GM23248 (cell line): ENCODE data around the gene ARSG. TPM values are rescaled to one million over a fixed set of nuclear protein-coding genes. Genes with fewer than 3 reads are reported as not detected.
A peak's percentile ranks its signal among the peaks of the same experiment; 100 is the strongest.
"Not testable (repeated sequence)": the region's sequence is repeated elsewhere in the genome, so short reads cannot be mapped to it uniquely, and the experiment has no call there.

ENCODE experiments used
- DNase-seq: peaks from one replicate; pipeline ENCODE4 v3.0.0-alpha.2; 2015
- H2AFZ ChIP-seq: fragments of 200-600 bp; sonication (generic); 2 replicates; pipeline ENCODE4 v1.6.1; 2016; ENCODE audit warnings: antibody characterized with exemption
- H3F3A ChIP-seq: fragments of 200-600 bp; sonication (generic); 2 replicates; pipeline ENCODE4 v1.6.1; 2016; ENCODE audit warnings: mild to moderate bottlenecking, antibody characterized with exemption, mixed run types; ENCODE audit not compliant: insufficient read depth
- H3K27ac ChIP-seq: fragments of 200-600 bp; sonication (generic); 2 replicates; pipeline ENCODE4 v1.5.1; 2016; ENCODE audit warnings: mild to moderate bottlenecking
- H3K27me3 ChIP-seq: fragments of 200-600 bp; sonication (generic); replicated peaks from 2 replicates; pipeline ENCODE4 v1.6.1; 2016; ENCODE audit warnings: mild to moderate bottlenecking; ENCODE audit not compliant: insufficient read depth
- H3K36me3 ChIP-seq: fragments of 200-600 bp; sonication (generic); 2 replicates; pipeline ENCODE4 v1.6.1; 2016; ENCODE audit warnings: low read depth, mild to moderate bottlenecking
- H3K4me1 ChIP-seq: fragments of 200-600 bp; sonication (generic); 2 replicates; pipeline ENCODE4 v1.6.1; 2016; ENCODE audit warnings: mild to moderate bottlenecking; ENCODE audit not compliant: insufficient read depth
- H3K4me2 ChIP-seq: fragments of 200-600 bp; sonication (generic); one replicate; pipeline ENCODE4 v1.6.1; 2016; ENCODE audit warnings: mild to moderate bottlenecking; ENCODE audit not compliant: unreplicated experiment
- H3K4me3 ChIP-seq: fragments of 200-600 bp; sonication (generic); 2 replicates; pipeline ENCODE4 v1.5.1; 2016; ENCODE audit warnings: mild to moderate bottlenecking
- H3K79me2 ChIP-seq: fragments of 200-600 bp; sonication (generic); 2 replicates; pipeline ENCODE4 v1.6.1; 2016; ENCODE audit warnings: mild to moderate bottlenecking; ENCODE audit not compliant: insufficient read depth
- H3K9ac ChIP-seq: fragments of 200-600 bp; sonication (generic); 2 replicates; pipeline ENCODE4 v1.6.1; 2016; ENCODE audit warnings: mild to moderate bottlenecking
- H3K9me2 ChIP-seq: fragments of 200-600 bp; sonication (generic); 2 replicates; pipeline ENCODE4 v1.6.1; 2016; ENCODE audit warnings: mixed run types, mild to moderate bottlenecking, moderate library complexity; ENCODE audit not compliant: insufficient read depth
- H3K9me3 ChIP-seq: fragments of 200-600 bp; sonication (generic); one replicate; pipeline ENCODE4 v1.6.1; 2017; ENCODE audit warnings: low read depth
- H4K20me1 ChIP-seq: fragments of 200-600 bp; sonication (generic); 2 replicates; pipeline ENCODE4 v1.6.0; 2016; ENCODE audit not compliant: insufficient read depth
- EZH2 ChIP-seq: fragments of 200-600 bp; sonication (generic); IDR thresholded peaks from 2 replicates; pipeline ENCODE4 v1.6.1; 2018; ENCODE audit warnings: antibody characterized with exemption, mild to moderate bottlenecking; ENCODE audit not compliant: insufficient read depth, poor library complexity, severe bottlenecking
- EZH2phosphoT487 ChIP-seq: fragments of 200-600 bp; sonication (generic); IDR thresholded peaks from 2 replicates; pipeline ENCODE4 v1.6.1; 2018; ENCODE audit warnings: antibody characterized with exemption, moderate library complexity, mild to moderate bottlenecking, low read depth; ENCODE audit not compliant: insufficient read depth
- WGBS, 2 experiments: methylation state at CpG; one replicate each; pipeline ENCODE4 v1.1.6; 2015 to 2017; ENCODE audit warnings: low lambda C conversion rate in 2 of 2, low coverage in 1 of 2; ENCODE audit errors: missing lambda C conversion rate in 2 of 2; 5-methylcytosine and 5-hydroxymethylcytosine counted together
- in situ Hi-C: fragments of 300-500 bp; cut with MboI; formaldehyde crosslinking; loops from 2 replicates; pipeline ENCODE4 v1.15.0; 2020
- polyA plus RNA-seq: library from polyadenylated mRNA; unstranded; fragments of >200 nt; fragmentation: Nextera tagmentation; extraction: Ambion mirVana; gene quantifications from 2 replicates; pipeline ENCODE4 v1.2.1, GENCODE V29; 2016
- total RNA-seq: library from RNA; depleted of rRNA; stranded (reverse); fragments of >200 nt; shearing (Covaris generic); gene quantifications from 2 replicates; pipeline ENCODE4 v1.2.3, GENCODE V29; 2014

The ARSG gene
- total and polyA plus RNA-seq, 2 experiments from 2014 or later, result 2.8 to 5.6 TPM

DNA sequence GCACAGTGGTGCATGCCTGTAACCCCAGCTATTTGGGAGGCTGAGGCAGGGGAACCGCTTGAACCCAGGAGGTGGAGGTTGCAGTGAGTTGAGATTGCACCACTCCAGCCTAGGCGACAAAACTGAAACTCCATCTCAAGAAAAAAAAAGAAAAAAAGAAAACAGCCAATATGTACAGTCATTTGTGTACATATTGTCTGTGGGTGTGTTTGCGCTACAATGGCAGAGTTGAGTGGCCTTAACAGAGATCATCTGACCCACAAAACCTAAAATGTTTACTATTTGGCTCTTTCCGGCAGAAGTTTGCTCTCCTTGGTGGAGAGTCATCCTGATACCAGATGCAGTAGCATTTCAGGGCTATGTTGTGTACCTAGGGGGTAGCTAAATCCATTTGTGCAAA is 57.9 kb downstream of the ARSG start:
- no peak overlapping the region for H2AFZ ChIP-seq
- no peak for DNase-seq
- no peak for TF ChIP-seq EZH2
- no peak for TF ChIP-seq EZH2phosphoT487
- H3K9me2 ChIP-seq, result no peaks in the 10 kb centered on the region
- no peaks in the 10 kb centered on the region for H4K20me1 ChIP-seq
- H3K27ac ChIP-seq, result no peak overlapping the region
- no peak overlapping the region for H3K4me2 ChIP-seq
- H3K9me3 ChIP-seq, result no peaks in the 10 kb centered on the region
- H3K79me2 ChIP-seq, result no peaks in the 10 kb centered on the region
- peaks cover 2% of the 10 kb centered on the region for H3K4me1 ChIP-seq
- 0 out of 2 replicates have a peak, but pooled peaks cover under 1% of the 10 kb centered on the region for H3F3A ChIP-seq
- no peak overlapping the region for H3K9ac ChIP-seq
- WGBS, 2 experiments, result 78 to 83% methylated on average over 4 of the region's 4 CpGs
- no peaks in the 10 kb centered on the region for H3K36me3 ChIP-seq
- no peak overlapping the region for H3K4me3 ChIP-seq
- H3K27me3 ChIP-seq, result no peaks in the 10 kb centered on the region
- in situ Hi-C loops, result no loop called here

DNA sequence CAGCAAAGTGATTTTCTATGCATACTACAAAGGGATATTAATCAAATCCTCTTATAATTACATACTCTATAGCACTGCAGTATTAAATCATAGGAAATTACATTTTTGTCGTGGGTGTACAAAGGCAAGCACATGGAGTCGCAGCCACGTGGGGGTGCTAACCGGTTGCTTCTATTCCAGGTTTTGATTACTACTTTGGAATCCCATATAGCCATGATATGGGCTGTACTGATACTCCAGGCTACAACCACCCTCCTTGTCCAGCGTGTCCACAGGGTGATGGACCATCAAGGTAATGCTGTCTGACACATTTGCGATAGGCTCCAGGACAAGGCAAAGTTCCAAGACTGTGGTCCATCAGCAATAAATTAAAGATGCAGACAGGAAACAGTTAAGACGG is 60.1 kb downstream of the ARSG start:
- no peak overlapping the region for H2AFZ ChIP-seq
- 57 to 65% methylated on average over 7 of the region's 7 CpGs for WGBS, 2 experiments
- in situ Hi-C loops, result no loop called here

DNA sequence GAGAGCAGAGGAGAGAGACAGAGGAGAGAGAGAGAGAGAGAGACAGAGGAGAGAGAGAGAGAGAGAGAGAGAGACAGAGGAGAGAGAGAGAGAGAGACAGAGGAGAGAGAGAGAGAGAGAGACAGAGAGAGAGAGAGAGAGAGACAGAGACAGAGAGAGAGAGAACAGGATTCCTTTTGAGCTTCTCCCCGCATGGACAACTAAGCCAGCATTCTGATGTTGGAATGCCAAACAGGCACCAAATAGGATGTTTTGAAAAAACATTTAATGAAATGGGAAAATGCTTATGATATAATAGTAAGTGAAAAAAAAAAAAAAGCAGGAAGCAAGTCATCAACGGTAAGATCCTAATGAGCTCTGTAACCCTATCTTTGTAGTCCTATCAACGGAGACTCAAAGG is 60.7 kb downstream of the ARSG start:
- Histone ChIP-seq H2AFZ (no peak overlapping the region), H3K9me3 (no peaks in the 10 kb centered on the region), H3K9me2 (no peaks in the 10 kb centered on the region), H3K4me3 (no peak overlapping the region), H4K20me1 (no peaks in the 10 kb centered on the region), H3K27me3 (no peaks in the 10 kb centered on the region), H3K36me3 (no peaks in the 10 kb centered on the region), H3K79me2 (no peaks in the 10 kb centered on the region), H3K4me1 (peaks cover 15% of the 10 kb centered on the region), H3K9ac (no peak overlapping the region), H3F3A (peaks cover 10% of the 10 kb centered on the region), H3K4me2 (no peak overlapping the region), H3K27ac (no peak overlapping the region)
- TF ChIP-seq EZH2, result no peak
- no peak for TF ChIP-seq EZH2phosphoT487
- 56 to 73% methylated on average over 2 to 3 of the region's 3 CpGs for WGBS, 2 experiments
- DNase-seq, result no peak
- in situ Hi-C loops, result no loop called here

More for the DNA sequence above, 60.1 kb downstream of the ARSG start:
- Histone ChIP-seq H3K9ac (no peak overlapping the region), H3K27me3 (no peaks in the 10 kb centered on the region), H3K36me3 (no peaks in the 10 kb centered on the region), H3K9me2 (no peaks in the 10 kb centered on the region), H4K20me1 (no peaks in the 10 kb centered on the region), H3K9me3 (no peaks in the 10 kb centered on the region), H3K4me3 (no peak overlapping the region), H3K4me1 (peaks cover 15% of the 10 kb centered on the region), H3K79me2 (no peaks in the 10 kb centered on the region), H3F3A (peaks cover 10% of the 10 kb centered on the region), H3K4me2 (no peak overlapping the region), H3K27ac (no peak overlapping the region)
- peak; percentile 19 for DNase-seq
- no peak for TF ChIP-seq EZH2
- no peak for TF ChIP-seq EZH2phosphoT487

DNA sequence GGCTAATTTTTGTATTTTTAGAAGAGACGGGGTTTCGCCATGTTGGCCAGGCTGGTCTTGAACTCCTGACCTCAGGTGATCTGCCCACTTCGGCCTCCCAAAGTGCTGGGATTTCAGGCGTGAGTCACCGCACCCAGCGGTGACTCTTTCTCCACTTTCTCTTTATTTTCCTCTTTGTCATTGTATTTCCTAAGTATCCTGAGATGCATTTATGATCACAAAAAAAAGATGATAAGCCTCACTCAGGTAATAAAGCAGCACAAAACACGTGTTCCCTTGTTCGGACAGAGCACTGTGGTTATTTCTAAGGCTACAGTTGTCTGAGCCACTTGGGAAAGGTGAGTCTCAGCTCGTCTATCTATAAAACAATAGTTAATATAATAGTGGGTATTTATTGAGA is 61.4 kb downstream of the ARSG start:
- H3K27me3 ChIP-seq, H3K9me3 ChIP-seq, H3K36me3 ChIP-seq, H2AFZ ChIP-seq, H3K4me2 ChIP-seq, H3K27ac ChIP-seq, H3K4me3 ChIP-seq, DNase-seq, H3K9ac ChIP-seq, H4K20me1 ChIP-seq, H3K9me2 ChIP-seq, H3K79me2 ChIP-seq, in situ Hi-C loops: not testable (repeated sequence)
- Histone ChIP-seq H3F3A (peaks cover 10% of the 10 kb centered on the region), H3K4me1 (peaks cover 15% of the 10 kb centered on the region)
- 86% methylated on average over 9 of the region's 9 CpGs for WGBS, 2 experiments

DNA sequence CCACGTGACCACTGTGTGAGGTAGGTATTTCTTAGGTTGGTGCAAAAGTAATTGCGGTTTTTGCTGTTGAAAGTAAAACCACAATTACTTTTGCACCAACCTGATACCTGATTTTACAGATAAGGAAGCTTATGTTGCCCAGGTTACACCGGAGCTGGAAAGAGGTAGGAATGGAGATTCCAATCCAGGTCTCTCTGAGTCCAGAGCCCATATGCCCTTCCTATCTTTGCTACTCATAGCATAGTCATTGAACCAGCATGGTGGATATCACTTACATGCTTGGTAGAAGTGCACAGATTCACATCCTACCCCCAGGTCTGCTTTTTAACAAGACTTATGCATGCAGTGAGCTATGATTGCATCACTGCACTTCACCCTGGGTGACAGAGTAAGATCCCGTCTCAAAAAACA is 61.8 kb downstream of the ARSG start:
- peaks cover 15% of the 10 kb centered on the region for H3K4me1 ChIP-seq
- no peak overlapping the region for H3K4me2 ChIP-seq
- no peak overlapping the region for H3K9ac ChIP-seq
- in situ Hi-C loops, result no loop called here
- H3K27me3 ChIP-seq, result no peaks in the 10 kb centered on the region
- no peak overlapping the region for H2AFZ ChIP-seq
- TF ChIP-seq EZH2 (no peak), EZH2phosphoT487 (no peak)
- DNase-seq, result no peak
- H3K79me2 ChIP-seq, result no peaks in the 10 kb centered on the region
- no peaks in the 10 kb centered on the region for H3K9me2 ChIP-seq
- H3K36me3 ChIP-seq, result no peaks in the 10 kb centered on the region
- no peaks in the 10 kb centered on the region for H3K9me3 ChIP-seq
- no peaks in the 10 kb centered on the region for H4K20me1 ChIP-seq
- H3K27ac ChIP-seq, result no peak overlapping the region
- WGBS, 2 experiments, result 84 to 90% methylated on average over 4 of the region's 4 CpGs
- H3F3A ChIP-seq, result peaks cover 10% of the 10 kb centered on the region
- no peak overlapping the region for H3K4me3 ChIP-seq

DNA sequence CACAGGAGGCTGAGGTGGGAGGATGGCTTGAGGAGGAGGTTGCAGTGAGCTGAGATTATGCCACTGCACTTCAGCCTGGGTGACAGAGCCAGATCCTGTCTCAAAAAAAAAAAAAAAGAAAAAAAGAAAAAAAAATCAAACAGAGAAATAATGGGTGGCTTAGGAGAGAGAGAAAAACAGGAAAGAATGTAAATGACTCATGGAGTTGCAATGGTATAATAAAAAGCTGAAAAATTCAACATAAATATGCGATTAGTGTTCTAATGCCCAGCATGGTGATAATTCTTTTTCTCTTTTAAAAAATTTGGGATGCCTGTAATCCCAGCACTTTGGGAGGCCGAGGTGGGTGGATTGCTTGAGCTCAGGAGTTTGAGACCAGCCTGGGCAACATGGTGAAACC is 63.0 kb downstream of the ARSG start:
- WGBS, 2 experiments, result 16 to 18% methylated on average over 2 of the region's 2 CpGs
- H3K9me3 ChIP-seq, H3K79me2 ChIP-seq, H3K4me3 ChIP-seq, in situ Hi-C loops, H3K9me2 ChIP-seq, H4K20me1 ChIP-seq, H3K36me3 ChIP-seq, H3K27me3 ChIP-seq: not testable (repeated sequence)
- peak; percentile 77 for DNase-seq
- peak overlapping the region; percentile 75 for H3K4me2 ChIP-seq
- peaks cover 10% of the 10 kb centered on the region for H3F3A ChIP-seq
- H3K4me1 ChIP-seq, result peaks cover 15% of the 10 kb centered on the region
- H2AFZ ChIP-seq, result peak overlapping the region; percentile 35; the same call in 1 of the 2 replicates
- H3K27ac ChIP-seq, result peak overlapping the region; percentile 69
- H3K9ac ChIP-seq, result peak overlapping the region; percentile 50; the same call in 1 of the 2 replicates

DNA sequence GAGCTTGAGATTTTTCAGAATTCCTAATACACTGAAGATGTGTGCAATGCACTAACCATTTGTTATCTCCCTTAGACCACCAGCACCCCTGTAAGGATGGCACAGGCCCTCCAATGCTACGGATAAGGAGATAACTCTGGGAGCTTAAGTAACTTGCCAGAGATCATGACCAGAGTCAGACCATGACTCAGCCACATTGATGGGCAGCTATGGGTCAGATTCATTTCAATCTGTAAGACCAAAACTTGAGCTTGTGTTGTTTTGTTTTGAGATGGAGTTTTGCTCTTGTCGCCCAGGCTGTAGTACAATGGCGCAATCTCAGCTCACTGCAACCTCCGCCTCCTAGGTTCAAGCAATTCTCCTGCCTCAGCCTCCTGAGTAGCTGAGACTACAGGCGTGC is 63.8 kb downstream of the ARSG start:
- Histone ChIP-seq H3F3A (peaks cover 10% of the 10 kb centered on the region), H3K4me1 (peaks cover 15% of the 10 kb centered on the region), H2AFZ (0 out of 2 replicates have a peak overlapping the region, but pooled peaks have one; percentile 24), H3K27ac (peak overlapping the region; percentile 69)
- H3K36me3 ChIP-seq, H4K20me1 ChIP-seq, H3K9ac ChIP-seq, H3K9me3 ChIP-seq, H3K9me2 ChIP-seq, in situ Hi-C loops, H3K27me3 ChIP-seq, H3K79me2 ChIP-seq, H3K4me3 ChIP-seq, H3K4me2 ChIP-seq: not testable (repeated sequence)
- 79 to 80% methylated on average over 5 of the region's 5 CpGs for WGBS, 2 experiments
- peak; percentile 61 for DNase-seq
